Measurements from ENCODE around the gene LIPE. TPM values are rescaled to one million over a fixed set of nuclear protein-coding genes. Genes with fewer than 3 reads are reported as not detected.

LIPE gene
- total RNA-seq, 1 experiment from 2014 or later: 10.2 TPM

- Mint-ChIP-seq H3K36me3 (0 out of 2 replicates have a peak, but pooled peaks cover 2% of the 10 kb centered on the region), H3K4me1 (peaks cover 26% of the 10 kb centered on the region), H3K27me3 (ENCODE audit: low read depth) (peaks cover 46% of the 10 kb centered on the region), H3K27ac (peak overlapping the region; percentile 85), H3K9me3 (no peaks in the 10 kb centered on the region), H3K4me3 (peak overlapping the region; percentile 77)
- CTCF ChIA-PET: interaction anchor here (0.5 to 4.2 kb wide), 25 partner anchors 10 to 1219 kb away, joined by 3 to 28 read pairs (median 5); partner anchors contain the start of gene POU2F2
- ATAC-seq: peak; percentile 26
- POLR2A ChIA-PET: interaction anchor here (0.5 to 2.7 kb wide), 5 partner anchors 22 to 143 kb away, joined by 3 to 13 read pairs (median 4); no protein-coding TSS in a partner anchor
- peak; percentile 89 for DNase-seq (ENCODE audit: low spot score)
- TF ChIP-seq SOX15 (CRISPR knock-in tag; IDR thresholded peaks at IDR 0.05) (no peak), PREB (CRISPR knock-in tag; IDR thresholded peaks at IDR 0.05; ENCODE audit: borderline replicate concordance) (no peak), FOXK1 (CRISPR knock-in tag; IDR thresholded peaks at IDR 0.05) (peak; percentile 64; the same call in 1 of the 2 replicates), ZNF263 (CRISPR knock-in tag; IDR thresholded peaks at IDR 0.05; ENCODE audit: low read depth) (no peak), GABPB1 (CRISPR knock-in tag; IDR thresholded peaks at IDR 0.05) (no peak), ATF3 (CRISPR knock-in tag; conservative IDR thresholded peaks at IDR 0.05) (no peak), OVOL2 (CRISPR knock-in tag; IDR thresholded peaks at IDR 0.05; ENCODE audit: borderline replicate concordance) (no peak), RORB (CRISPR knock-in tag; IDR thresholded peaks at IDR 0.05) (no peak), MXD4 (CRISPR knock-in tag; IDR thresholded peaks at IDR 0.05; ENCODE audit: borderline replicate concordance) (no peak), MLX (CRISPR knock-in tag; IDR thresholded peaks at IDR 0.05) (no peak), EMX1 (CRISPR knock-in tag; IDR thresholded peaks at IDR 0.05) (0 out of 2 replicates have a peak, but pooled peaks have one; percentile 40), ZSCAN18 (CRISPR knock-in tag; IDR thresholded peaks at IDR 0.05) (no peak), CTCF (IDR thresholded peaks at IDR 0.05) (peak; percentile 82), CREM (CRISPR knock-in tag; IDR thresholded peaks at IDR 0.05) (no peak), ZBTB21 (CRISPR knock-in tag; IDR thresholded peaks at IDR 0.05; ENCODE audit: borderline replicate concordance) (peak; percentile 88; the same call in 1 of the 2 replicates), PRRX2 (CRISPR knock-in tag; IDR thresholded peaks at IDR 0.05) (no peak), NR2C2 (CRISPR knock-in tag; IDR thresholded peaks at IDR 0.05) (no peak), ESRRA (CRISPR knock-in tag; IDR thresholded peaks at IDR 0.05; ENCODE audit: borderline replicate concordance) (no peak), JUN (CRISPR knock-in tag; IDR thresholded peaks at IDR 0.05) (no peak), IRF2 (CRISPR knock-in tag; IDR thresholded peaks at IDR 0.05; ENCODE audit: borderline replicate concordance, low read depth) (no peak), ELF4 (CRISPR knock-in tag; IDR thresholded peaks at IDR 0.05; ENCODE audit: low read depth) (no peak), ZNF219 (CRISPR knock-in tag; IDR thresholded peaks at IDR 0.05; ENCODE audit: borderline replicate concordance) (no peak), CDX4 (CRISPR knock-in tag; IDR thresholded peaks at IDR 0.05; ENCODE audit: borderline replicate concordance) (no peak)
- TF ChIP-seq, protein P1, sequence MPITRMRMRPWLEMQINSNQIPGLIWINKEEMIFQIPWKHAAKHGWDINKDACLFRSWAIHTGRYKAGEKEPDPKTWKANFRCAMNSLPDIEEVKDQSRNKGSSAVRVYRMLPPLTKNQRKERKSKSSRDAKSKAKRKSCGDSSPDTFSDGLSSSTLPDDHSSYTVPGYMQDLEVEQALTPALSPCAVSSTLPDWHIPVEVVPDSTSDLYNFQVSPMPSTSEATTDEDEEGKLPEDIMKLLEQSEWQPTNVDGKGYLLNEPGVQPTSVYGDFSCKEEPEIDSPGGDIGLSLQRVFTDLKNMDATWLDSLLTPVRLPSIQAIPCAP (CRISPR knock-in tag; IDR thresholded peaks at IDR 0.05): no peak
- TF ChIP-seq, protein P2, sequence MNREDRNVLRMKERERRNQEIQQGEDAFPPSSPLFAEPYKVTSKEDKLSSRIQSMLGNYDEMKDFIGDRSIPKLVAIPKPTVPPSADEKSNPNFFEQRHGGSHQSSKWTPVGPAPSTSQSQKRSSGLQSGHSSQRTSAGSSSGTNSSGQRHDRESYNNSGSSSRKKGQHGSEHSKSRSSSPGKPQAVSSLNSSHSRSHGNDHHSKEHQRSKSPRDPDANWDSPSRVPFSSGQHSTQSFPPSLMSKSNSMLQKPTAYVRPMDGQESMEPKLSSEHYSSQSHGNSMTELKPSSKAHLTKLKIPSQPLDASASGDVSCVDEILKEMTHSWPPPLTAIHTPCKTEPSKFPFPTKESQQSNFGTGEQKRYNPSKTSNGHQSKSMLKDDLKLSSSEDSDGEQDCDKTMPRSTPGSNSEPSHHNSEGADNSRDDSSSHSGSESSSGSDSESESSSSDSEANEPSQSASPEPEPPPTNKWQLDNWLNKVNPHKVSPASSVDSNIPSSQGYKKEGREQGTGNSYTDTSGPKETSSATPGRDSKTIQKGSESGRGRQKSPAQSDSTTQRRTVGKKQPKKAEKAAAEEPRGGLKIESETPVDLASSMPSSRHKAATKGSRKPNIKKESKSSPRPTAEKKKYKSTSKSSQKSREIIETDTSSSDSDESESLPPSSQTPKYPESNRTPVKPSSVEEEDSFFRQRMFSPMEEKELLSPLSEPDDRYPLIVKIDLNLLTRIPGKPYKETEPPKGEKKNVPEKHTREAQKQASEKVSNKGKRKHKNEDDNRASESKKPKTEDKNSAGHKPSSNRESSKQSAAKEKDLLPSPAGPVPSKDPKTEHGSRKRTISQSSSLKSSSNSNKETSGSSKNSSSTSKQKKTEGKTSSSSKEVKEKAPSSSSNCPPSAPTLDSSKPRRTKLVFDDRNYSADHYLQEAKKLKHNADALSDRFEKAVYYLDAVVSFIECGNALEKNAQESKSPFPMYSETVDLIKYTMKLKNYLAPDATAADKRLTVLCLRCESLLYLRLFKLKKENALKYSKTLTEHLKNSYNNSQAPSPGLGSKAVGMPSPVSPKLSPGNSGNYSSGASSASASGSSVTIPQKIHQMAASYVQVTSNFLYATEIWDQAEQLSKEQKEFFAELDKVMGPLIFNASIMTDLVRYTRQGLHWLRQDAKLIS (CRISPR knock-in tag; IDR thresholded peaks at IDR 0.05; ENCODE audit: borderline replicate concordance): no peak
Observed at GRCh38 chr19:42401365-42402303, 25.6 kb downstream of the LIPE start.
